RCC 7860 (cell line): ENCODE data around the gene MYO18B.
A peak's percentile ranks its signal among the peaks of the same experiment; 100 is the strongest.

Source experiments
- DNase-seq: peaks from one replicate; pipeline ENCODE4 v3.0.0-alpha.2; 2015; ENCODE audit warnings: low spot score
- FAIRE-seq: peaks from 2 replicates; lab custom pipeline; 2012; peaks lifted over from hg19 to GRCh38; lab: Jason Lieb, UNC

MYO18B gene

GRCh38 chr22:25817092-25817943 is 75.3 kb downstream of the MYO18B start:
- FAIRE-seq: no peak

GRCh38 chr22:25818541-25818940 is 76.6 kb downstream of the MYO18B start:
- no peak for FAIRE-seq
- no peak for DNase-seq

More at GRCh38 chr22:25817092-25817943, 75.3 kb downstream of the MYO18B start:
- no peak for DNase-seq

DNA sequence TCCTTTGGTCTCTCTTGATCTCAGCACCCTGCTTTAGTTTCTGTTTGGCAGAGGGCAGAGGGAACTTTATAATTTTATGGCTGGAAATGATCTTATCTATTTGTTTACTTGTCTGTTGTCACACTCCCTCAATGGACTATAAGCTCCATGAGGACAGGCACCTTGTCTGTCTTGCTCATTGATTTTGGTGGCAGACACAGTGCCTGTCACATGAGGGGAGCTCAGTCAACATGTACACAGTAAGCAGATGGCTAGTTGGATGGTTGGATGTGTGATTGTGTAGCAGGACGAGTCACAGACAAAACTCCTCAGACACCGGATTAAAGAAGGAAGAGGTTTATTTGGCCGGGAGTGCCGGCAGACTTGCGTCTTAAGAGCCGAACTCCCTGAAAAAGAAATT is 80.4 kb downstream of the MYO18B start:
- DNase-seq: no peak
- FAIRE-seq: no peak

- FAIRE-seq (no peak), DNase-seq (no peak)
Measured at GRCh38 chr22:25823276-25823675, 81.3 kb downstream of the MYO18B start.

DNA sequence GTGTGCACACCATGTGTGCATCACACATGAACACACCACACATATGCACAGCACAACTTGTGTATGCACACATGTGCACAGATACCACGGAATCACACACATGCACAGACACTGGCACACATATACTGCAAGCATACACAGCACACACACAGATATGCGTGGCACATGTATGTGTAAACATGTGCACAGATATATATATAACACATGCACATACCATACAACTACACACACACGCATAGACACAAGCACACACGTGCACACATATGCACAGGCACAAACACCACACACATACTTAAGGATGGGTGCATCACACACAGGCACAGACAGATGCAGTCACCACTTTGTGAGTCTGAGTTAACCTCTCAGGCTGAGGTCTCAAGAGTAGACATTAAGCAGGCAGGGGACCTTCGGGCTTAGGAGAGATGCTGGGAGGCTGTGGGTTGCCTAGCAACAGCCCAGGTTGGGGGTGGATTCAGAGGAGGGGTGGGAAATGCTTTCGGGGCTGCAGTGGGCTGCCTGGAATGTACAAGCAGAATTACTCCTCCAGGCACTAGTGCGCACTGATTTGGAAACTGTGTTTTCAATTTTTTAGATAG is 82.9 kb downstream of the MYO18B start:
- no peak for FAIRE-seq
- no peak for DNase-seq

DNA sequence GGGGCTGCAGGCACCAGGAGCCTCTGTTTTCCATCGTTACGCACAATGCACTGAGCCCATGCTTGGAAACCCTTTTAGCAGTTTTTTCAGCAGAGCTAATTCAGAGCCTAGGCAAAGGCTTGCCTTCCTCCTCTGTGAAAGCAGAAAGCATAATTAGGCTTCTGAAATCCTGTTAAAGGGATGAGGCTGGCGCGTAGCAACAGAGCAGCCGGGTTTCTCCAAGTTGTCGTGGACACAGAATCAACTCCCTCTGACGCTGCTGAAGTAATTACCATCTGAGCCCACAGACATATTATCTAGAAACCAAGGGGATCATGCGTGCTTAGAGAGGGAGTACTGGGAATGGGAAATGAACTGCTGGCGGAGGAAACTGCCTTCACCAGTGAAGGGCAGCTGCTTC is 85.4 kb downstream of the MYO18B start:
- FAIRE-seq: no peak
- DNase-seq: no peak

- no peak for FAIRE-seq
- DNase-seq: no peak
Measured at GRCh38 chr22:25828422-25828821, 86.4 kb downstream of the MYO18B start.

DNA sequence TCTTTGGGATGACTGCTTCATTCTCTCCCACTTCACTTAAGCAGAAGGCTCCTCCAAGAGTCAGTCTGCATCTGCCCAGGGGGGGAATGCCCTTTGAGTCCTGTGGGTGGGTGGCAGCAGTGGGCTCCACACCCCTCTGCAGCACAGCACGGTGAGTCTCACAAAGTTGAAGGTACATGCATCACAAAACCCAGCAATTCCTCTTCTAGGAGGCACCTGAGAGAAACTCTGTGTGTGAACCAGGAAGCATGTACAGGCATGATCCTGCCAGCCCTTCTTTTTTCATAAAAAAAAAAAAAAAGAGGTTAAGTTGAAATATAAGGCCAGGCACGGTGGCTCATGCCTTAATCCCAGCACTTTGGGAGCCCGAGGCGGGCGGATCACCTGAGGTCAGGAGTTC is 87.2 kb downstream of the MYO18B start:
- no peak for FAIRE-seq
- DNase-seq: no peak

DNA sequence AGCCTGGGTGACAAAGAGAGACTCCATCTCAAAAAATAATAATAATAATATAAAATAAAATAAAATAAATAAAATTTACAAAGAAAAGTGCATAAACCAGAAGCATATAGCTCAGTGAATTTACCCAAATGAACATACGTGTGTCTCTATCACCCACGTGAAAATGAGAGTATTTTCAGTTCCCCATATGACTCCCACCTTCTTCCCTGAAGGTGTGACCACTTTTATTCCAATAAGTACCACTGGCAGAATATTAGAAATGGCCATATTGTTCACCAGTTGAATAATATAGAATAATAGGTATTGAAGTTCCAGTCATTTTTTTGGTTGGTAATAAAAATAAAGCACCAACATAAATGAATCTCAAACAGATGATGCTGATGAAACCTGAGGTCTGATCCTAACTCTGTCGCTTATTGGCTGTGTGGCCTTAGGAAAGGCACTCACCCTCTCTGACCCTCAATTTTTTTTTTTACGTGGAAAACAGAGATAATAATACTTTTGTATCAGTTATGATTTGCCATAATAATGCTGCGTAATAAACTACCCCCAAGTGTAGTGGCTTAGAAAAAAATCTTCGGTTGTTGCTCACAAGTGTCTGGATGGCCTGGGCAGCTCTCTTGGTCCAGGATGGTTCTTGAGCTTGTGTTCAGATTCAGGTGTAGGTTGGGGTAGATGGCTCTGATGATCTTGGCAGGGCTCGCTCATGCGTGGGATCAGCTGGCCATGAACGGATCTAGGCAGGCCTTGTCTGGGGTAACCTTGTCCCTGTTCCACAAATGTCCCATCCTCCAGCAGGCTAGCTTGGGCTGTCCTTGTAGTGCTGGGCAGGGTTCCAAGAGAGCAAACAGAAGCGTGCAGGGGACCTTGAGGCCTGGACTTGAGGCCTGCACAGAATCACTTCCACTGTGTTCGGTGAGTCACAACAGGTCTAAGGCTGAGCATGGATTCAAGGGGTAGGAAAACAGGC is 88.1 kb downstream of the MYO18B start:
- DNase-seq: no peak
- FAIRE-seq: no peak

GRCh38 chr22:25833091-25833490 is 91.1 kb downstream of the MYO18B start:
- FAIRE-seq (no peak), DNase-seq (no peak)

DNA sequence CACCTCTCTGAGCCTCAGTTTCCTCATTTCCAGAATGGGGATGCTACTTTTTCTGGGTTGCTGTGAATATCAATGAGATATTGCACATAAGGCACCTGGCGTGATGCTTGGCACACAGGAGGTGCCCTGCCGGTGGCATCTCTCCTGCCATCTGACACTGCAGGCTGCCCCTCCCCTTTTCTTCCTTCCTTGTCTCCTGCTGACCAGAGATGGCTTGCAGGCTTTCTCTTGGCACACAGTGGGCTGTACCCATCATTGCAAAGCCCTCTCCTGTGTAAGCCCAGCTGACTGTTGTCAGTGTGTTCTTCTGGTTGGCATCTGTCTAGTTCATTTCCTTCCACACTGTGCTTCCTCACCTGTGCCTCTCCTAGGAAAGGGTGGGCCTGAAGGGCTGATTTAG is 91.7 kb downstream of the MYO18B start:
- no peak for FAIRE-seq

DNA sequence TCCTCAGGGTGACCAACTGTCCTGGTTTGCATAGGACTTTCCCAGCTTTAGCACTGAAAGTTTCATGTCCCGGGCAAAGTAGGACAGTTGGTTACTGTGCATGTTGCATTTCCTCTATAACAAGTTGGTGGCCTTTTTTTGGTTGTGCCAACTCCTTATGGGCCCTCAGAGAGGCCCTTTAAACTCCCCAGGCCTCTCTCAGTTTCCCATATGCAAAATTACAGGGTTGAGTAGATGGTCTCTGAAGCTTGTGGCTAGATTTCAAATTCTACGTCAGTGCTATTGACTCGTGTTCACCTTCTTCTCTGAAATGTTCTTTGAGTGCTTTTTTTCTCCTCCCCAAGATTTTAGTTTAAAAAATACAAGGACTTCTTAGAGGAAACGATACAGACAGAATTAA is 92.5 kb downstream of the MYO18B start:
- FAIRE-seq (no peak), DNase-seq (no peak)

More for the DNA sequence above, 91.7 kb downstream of the MYO18B start:
- DNase-seq: no peak

DNA sequence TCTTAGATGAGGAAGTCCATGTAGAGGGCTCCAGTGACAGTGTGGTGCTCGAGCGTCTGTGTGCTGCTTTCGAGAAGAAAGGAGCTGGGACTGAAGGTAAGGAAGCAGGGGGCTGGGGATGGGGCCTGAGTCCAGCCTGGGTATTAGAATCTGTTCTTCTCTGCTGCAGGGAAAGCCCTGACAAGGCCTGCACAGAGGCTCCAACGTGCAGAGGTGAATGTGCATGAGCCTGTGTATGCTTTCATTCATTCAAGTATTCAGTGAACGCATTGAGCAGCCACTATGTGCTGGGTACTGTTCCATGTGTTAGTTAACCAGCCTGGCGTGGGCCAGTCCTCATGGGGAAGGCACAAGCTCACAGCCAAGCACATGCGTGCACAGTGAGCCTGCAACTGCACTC is 93.4 kb downstream of the MYO18B start:
- FAIRE-seq: no peak
- no peak for DNase-seq

GRCh38 chr22:25837288-25837900 is 95.4 kb downstream of the MYO18B start:
- DNase-seq (peak; percentile 94), FAIRE-seq (peak; percentile 89)

GRCh38 chr22:25838960-25839741 is 97.2 kb downstream of the MYO18B start:
- DNase-seq: no peak
- no peak for FAIRE-seq

DNA sequence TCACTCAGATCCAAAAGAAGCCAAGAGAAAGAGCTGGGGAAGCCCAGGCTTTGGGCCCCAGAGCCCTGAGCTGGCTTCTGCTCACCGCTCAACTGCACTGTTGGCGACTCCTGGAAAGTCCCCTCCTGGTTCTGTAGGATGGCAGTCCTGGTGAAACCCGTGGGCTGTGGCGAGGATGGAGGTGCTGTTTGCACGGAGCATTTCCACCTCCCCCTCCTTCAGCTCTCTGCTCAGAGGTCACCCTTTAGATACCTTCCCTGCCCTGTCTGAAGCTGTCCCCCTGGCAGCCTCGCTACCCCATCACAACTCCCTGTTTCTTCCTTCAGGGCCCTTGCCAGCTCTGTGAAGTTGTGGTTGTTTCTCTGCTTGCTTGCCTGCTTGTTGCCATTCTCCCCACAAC is 97.8 kb downstream of the MYO18B start:
- FAIRE-seq (no peak), DNase-seq (peak; percentile 20)

DNA sequence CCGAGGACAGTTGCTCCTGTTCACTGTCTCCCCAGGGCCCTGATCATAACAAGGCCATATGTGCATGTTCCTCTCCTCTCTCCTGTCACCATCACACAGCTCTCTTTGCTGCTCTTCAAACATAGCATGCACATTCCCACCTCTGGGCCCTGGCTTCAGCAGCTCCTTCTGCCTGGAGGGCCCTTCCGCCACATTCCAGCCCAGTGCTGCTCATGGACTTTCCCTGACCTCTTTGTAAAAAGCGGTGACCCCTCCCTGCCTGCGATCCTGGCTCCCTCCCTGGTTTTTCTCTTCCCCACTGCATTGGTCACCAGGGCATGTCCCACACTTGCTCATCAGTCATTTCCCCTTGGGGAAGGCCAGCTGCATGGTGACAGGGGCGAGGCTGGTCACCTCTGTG is 98.2 kb downstream of the MYO18B start:
- DNase-seq: peak; percentile 68
- no peak for FAIRE-seq

- DNase-seq (peak; percentile 33), FAIRE-seq (no peak)
Measured at GRCh38 chr22:25840891-25841290, 98.9 kb downstream of the MYO18B start.

DNA sequence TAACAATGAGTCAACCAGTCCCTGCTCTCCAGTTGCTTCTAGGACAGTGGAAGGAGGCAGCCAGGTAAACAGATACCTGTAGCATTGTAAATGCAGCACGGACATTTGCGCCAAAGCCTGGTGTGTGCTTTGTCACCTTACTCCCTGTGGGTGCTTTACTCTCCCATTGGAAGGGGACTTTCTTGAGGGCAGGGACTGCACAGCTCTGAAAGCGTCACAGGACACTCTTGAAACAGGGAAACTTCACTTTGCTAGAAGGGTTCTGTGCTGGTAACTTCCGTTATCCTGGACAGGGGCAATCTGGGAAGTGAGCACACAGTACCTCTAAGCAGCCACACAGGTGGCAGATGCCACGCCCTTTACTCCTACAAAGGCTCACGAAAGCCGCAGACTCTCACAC is 99.8 kb downstream of the MYO18B start:
- DNase-seq (no peak), FAIRE-seq (no peak)
